Panc1 (cell line): ENCODE measurements around the gene TMPRSS13. TPM values are rescaled to one million over a fixed set of nuclear protein-coding genes. Genes with fewer than 3 reads are reported as not detected.

Experiments
- ATAC-seq: fragments of 200-7000 bp; cut with Tn5 transposase; 2 replicates; pipeline ENCODE4 v1.9.1; 2020; ENCODE audit warnings: mild to moderate bottlenecking, moderate library complexity
- BruUV-seq: library from RNA; stranded (reverse); fragments of 400-500 nt; replicated peaks from 2 replicates; lab custom pipeline; 2021; lab: Mats Ljungman, UMichigan
- CTCF ChIA-PET: fragments of 300-600 bp; sonication (Branson Sonifier 250); formaldehyde crosslinking; loops from one replicate; lab custom pipeline; 2022; ENCODE audit warnings: antibody characterized with exemption; lab: Charles Lee
- POLR2A ChIA-PET: fragments of 300-600 bp; sonication (Branson Sonifier 250); formaldehyde crosslinking; loops from one replicate; lab custom pipeline; 2022; ENCODE audit warnings: antibody characterized with exemption; lab: Charles Lee
- DNase-seq: peaks from one replicate; pipeline ENCODE4 v3.0.0-alpha.2; 2010; ENCODE audit warnings: low read depth, low spot score
- H3K27ac ChIP-seq: 2 replicates; pipeline ENCODE4 v1.5.1; 2011; ENCODE audit warnings: mild to moderate bottlenecking, low read length, inconsistent platforms
- H3K27me3 ChIP-seq: fragments of 200-500 bp; sonication (Bioruptor generic); 2 replicates; pipeline ENCODE4 v1.6.0; 2014; ENCODE audit warnings: low read length, inconsistent platforms; ENCODE audit not compliant: control insufficient read depth, insufficient read depth
- H3K36me3 ChIP-seq: fragments of 200-500 bp; sonication (Bioruptor generic); 2 replicates; pipeline ENCODE4 v1.5.1; 2014; ENCODE audit warnings: inconsistent platforms, mild to moderate bottlenecking, low read length, moderate library complexity; ENCODE audit not compliant: control insufficient read depth, insufficient read depth
- H3K4me1 ChIP-seq: 2 replicates; pipeline ENCODE4 v1.5.1; 2011; ENCODE audit warnings: inconsistent platforms, mild to moderate bottlenecking, low read length, moderate library complexity; ENCODE audit not compliant: control insufficient read depth, insufficient read depth
- H3K4me3 ChIP-seq, 2 experiments: 2 replicates each; pipeline ENCODE4 v1.5.1; 2011 to 2012; ENCODE audit warnings: low read depth in 2 of 2, low read length in 2 of 2, mild to moderate bottlenecking in 2 of 2, inconsistent platforms in 1 of 2, moderate library complexity in 1 of 2
- H3K9me3 ChIP-seq: fragments of 200-500 bp; sonication (Bioruptor generic); 2 replicates; pipeline ENCODE4 v1.5.1; 2014; ENCODE audit warnings: low read depth, mild to moderate bottlenecking, inconsistent platforms, low read length, moderate library complexity; ENCODE audit not compliant: control insufficient read depth, insufficient read depth
- POLR2AphosphoS5 ChIP-seq: IDR thresholded peaks from 2 replicates; pipeline ENCODE4 v1.6.1; 2012; ENCODE audit warnings: mild to moderate bottlenecking, low read depth, low read length, moderate library complexity
- SIN3A ChIP-seq: IDR thresholded peaks from 2 replicates; pipeline ENCODE4 v1.6.1; 2012; ENCODE audit warnings: low read depth, mild to moderate bottlenecking, low read length, moderate library complexity, borderline replicate concordance; ENCODE audit not compliant: insufficient read depth
- TCF7L2 ChIP-seq: IDR thresholded peaks from 2 replicates; pipeline ENCODE4 v1.6.1; 2011; ENCODE audit warnings: mild to moderate bottlenecking, low read depth, low read length, inconsistent platforms
- in situ Hi-C: cut with HindIII; loops from 2 replicates; pipeline ENCODE4 v1.10.0; 2016; ENCODE audit warnings: low sequenced_read_pairs, low pct_unique_long_range_greater_than_20kb
- intact Hi-C: fragments of 100-400 bp; cut with micrococcal nuclease; formaldehyde crosslinking; loops from one replicate; pipeline ENCODE4 v1.10.0; 2022; ENCODE audit not compliant: unreplicated experiment
- total RNA-seq: library from RNA; stranded (reverse); gene quantifications from one replicate; pipeline ENCODE4 v1.2.1, GENCODE V29; 2021; ENCODE audit not compliant: unreplicated experiment
- TF ChIP-seq, protein P1 (sequence below), 2 experiments: IDR thresholded peaks; 2 replicates each; pipeline ENCODE4 v1.6.1; 2011 to 2012; ENCODE audit warnings: low read depth in 2 of 2, control low read depth in 1 of 2, low read length in 1 of 2, mild to moderate bottlenecking in 1 of 2, moderate library complexity in 1 of 2; ENCODE audit not compliant: insufficient read depth in 1 of 2
- TF ChIP-seq, protein P2 (sequence below): fragments of 450-650 bp; IDR thresholded peaks from 2 replicates; pipeline ENCODE4 v1.5.1; 2017; ENCODE audit warnings: mild to moderate bottlenecking

Gene TMPRSS13
- total RNA-seq, 1 experiment from 2014 or later = not detected

DNA sequence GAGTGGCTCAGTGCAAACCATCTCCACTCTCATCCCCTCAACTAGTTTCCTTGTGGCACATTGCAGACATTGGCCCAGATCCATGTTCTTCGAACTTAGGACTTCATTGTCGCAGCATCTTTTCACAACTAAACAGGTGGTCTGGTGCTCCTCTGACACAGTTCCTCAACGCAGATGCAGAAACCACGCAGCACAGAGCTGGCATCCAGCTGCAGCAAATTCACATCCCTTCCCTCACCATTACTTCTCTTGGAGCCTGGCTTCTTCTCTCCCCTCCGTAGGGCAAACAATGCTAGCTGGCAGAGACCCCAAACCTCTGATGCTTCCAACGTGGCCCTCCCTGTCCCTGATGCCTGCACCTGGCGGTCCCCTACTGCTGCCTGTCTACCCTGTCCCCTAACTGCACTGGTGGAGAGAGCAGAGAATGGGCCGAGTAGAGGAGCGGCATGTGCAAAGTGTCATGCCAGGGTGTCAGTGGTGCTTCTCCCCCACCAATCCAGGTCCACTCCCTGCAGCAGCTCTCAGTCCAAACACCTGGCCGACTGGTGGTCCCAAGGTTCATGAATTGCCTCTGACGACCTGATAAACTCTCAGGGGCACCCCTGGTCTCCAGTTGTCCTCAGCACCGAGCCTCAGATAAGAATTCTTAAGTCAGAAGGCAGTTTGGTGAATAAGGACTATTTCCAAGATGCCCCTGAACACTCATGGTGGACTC, 18.1 kb downstream of the TMPRSS13 start:
- no peaks in the 10 kb centered on the region for H3K9me3 ChIP-seq
- H3K36me3 ChIP-seq = no peaks in the 10 kb centered on the region
- in situ Hi-C loops = no loop called here
- no peaks in the 10 kb centered on the region for H3K4me1 ChIP-seq
- intact Hi-C loops = no loop called here
- DNase-seq (no peak), ATAC-seq (no peak)
- CTCF ChIA-PET = interaction anchor here (0.6 to 1.0 kb wide), 2 partner anchors 9 to 103 kb away, joined by 4 read pairs; no protein-coding TSS in a partner anchor
- POLR2A ChIA-PET = no interaction called here
- H3K27ac ChIP-seq = no peak overlapping the region
- peaks cover 14% of the 10 kb centered on the region for H3K27me3 ChIP-seq
- BruUV-seq = no TSS peak
- TF ChIP-seq, protein P1, sequence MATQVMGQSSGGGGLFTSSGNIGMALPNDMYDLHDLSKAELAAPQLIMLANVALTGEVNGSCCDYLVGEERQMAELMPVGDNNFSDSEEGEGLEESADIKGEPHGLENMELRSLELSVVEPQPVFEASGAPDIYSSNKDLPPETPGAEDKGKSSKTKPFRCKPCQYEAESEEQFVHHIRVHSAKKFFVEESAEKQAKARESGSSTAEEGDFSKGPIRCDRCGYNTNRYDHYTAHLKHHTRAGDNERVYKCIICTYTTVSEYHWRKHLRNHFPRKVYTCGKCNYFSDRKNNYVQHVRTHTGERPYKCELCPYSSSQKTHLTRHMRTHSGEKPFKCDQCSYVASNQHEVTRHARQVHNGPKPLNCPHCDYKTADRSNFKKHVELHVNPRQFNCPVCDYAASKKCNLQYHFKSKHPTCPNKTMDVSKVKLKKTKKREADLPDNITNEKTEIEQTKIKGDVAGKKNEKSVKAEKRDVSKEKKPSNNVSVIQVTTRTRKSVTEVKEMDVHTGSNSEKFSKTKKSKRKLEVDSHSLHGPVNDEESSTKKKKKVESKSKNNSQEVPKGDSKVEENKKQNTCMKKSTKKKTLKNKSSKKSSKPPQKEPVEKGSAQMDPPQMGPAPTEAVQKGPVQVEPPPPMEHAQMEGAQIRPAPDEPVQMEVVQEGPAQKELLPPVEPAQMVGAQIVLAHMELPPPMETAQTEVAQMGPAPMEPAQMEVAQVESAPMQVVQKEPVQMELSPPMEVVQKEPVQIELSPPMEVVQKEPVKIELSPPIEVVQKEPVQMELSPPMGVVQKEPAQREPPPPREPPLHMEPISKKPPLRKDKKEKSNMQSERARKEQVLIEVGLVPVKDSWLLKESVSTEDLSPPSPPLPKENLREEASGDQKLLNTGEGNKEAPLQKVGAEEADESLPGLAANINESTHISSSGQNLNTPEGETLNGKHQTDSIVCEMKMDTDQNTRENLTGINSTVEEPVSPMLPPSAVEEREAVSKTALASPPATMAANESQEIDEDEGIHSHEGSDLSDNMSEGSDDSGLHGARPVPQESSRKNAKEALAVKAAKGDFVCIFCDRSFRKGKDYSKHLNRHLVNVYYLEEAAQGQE (IDR thresholded peaks at IDR 0.05; ENCODE audit: insufficient read depth in 1 of 2, low read depth in 2 of 2, low read length in 1 of 2) = no peak
- TF ChIP-seq TCF7L2 = no peak
- TF ChIP-seq, protein P2, sequence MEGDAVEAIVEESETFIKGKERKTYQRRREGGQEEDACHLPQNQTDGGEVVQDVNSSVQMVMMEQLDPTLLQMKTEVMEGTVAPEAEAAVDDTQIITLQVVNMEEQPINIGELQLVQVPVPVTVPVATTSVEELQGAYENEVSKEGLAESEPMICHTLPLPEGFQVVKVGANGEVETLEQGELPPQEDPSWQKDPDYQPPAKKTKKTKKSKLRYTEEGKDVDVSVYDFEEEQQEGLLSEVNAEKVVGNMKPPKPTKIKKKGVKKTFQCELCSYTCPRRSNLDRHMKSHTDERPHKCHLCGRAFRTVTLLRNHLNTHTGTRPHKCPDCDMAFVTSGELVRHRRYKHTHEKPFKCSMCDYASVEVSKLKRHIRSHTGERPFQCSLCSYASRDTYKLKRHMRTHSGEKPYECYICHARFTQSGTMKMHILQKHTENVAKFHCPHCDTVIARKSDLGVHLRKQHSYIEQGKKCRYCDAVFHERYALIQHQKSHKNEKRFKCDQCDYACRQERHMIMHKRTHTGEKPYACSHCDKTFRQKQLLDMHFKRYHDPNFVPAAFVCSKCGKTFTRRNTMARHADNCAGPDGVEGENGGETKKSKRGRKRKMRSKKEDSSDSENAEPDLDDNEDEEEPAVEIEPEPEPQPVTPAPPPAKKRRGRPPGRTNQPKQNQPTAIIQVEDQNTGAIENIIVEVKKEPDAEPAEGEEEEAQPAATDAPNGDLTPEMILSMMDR = no peak
- no peak for TF ChIP-seq POLR2AphosphoS5
- no peak for TF ChIP-seq SIN3A
- H3K4me3 ChIP-seq = no peak overlapping the region

DNA sequence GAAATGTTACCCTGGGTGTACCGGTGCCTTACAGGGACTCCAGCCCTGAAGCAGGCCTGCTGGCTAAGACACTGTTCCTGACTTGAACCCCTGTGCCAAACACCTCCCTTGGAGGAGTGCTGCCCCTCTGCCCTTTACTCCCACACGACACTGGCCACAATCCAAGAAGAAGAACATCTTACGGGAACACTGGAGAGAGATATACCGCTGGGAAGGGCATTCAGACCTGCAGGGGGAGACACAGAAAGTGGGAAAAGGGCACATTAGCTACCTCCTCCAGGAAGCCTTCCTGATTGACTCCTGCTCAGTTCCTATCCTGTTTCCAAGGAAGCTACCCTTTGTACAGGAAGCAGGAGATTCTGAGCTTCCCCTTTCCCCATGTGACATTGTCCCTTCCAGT, 18.7 kb downstream of the TMPRSS13 start:
- no peak for TF ChIP-seq TCF7L2
- TF ChIP-seq, protein P1 (IDR thresholded peaks at IDR 0.05; ENCODE audit: insufficient read depth in 1 of 2, low read depth in 2 of 2, low read length in 1 of 2) = no peak
- no peak for TF ChIP-seq POLR2AphosphoS5
- no peak for TF ChIP-seq SIN3A
- no peak overlapping the region for H3K4me3 ChIP-seq
- H3K36me3 ChIP-seq = no peaks in the 10 kb centered on the region
- no peak for ATAC-seq
- no peak for DNase-seq
- in situ Hi-C loops (no loop called here), intact Hi-C loops (no loop called here)
- H3K27ac ChIP-seq = no peak overlapping the region
- ChIA-PET POLR2A (interaction anchor here (1.0 kb wide), 1 partner anchor 96 kb away, joined by 4 read pairs; no protein-coding TSS in a partner anchor), CTCF (interaction anchor here (0.6 to 1.0 kb wide), 2 partner anchors 9 to 103 kb away, joined by 4 read pairs; no protein-coding TSS in a partner anchor)
- H3K4me1 ChIP-seq = no peaks in the 10 kb centered on the region
- BruUV-seq = no TSS peak
- no peaks in the 10 kb centered on the region for H3K9me3 ChIP-seq
- peaks cover 15% of the 10 kb centered on the region for H3K27me3 ChIP-seq
